ENCODE data around the gene PAPSS1.
"Not testable (repeated sequence)": the region's sequence is repeated elsewhere in the genome, so short reads cannot be mapped to it uniquely, and the experiment has no call there.

Gene PAPSS1

DNA sequence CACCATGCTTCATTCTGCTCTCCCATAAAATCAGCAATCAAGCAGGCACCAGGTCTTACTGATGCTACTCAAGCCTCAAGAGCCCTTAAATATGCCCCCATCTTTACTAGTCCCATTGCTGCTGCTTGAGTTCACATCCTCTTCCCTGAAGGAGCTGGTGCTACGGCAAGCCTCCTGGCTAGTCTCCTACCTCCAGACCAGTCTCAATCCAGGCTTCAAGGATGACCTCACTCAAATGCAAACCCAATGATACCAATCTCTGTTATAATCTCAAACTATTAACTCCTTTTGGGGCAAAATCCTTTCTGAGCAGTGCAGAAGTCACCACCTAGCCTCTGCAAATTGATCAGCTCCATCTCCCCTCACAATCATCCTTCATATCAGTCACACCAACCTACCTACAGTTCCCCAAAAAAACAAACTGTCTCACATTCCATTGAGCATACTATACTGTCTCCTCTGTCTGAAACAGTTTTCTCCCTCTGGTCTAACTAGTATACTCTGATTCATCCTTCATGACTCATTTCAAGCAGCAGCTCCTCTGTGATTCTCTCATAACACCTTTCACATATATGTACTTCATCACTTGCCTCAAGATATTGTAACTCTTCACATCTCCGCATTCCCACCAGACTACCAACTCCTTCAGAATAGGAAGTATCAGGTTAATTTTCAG, 30.0 kb downstream of the PAPSS1 start:
- DNase-seq (ENCODE audit: low read depth) = no peak

DNA sequence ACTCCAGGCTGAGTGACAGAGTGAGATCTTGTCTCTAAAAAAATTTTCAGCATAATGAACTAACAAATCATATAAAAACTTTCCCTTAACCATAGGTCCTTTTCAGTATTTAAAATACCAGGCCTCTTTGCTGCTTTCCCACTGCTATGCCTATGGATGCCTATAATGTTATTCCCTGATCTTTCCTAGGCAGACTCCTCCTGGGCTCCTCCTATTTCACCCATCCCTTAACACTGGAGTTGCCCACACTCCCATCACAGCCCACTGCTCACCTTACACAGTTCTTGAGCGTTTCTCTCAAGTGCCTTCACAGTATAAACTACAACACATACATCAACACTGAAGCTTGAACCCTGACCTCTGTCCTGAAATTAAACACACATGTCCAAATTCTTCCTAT, 31.6 kb downstream of the PAPSS1 start:
- no peak for DNase-seq (ENCODE audit: low read depth)

DNA sequence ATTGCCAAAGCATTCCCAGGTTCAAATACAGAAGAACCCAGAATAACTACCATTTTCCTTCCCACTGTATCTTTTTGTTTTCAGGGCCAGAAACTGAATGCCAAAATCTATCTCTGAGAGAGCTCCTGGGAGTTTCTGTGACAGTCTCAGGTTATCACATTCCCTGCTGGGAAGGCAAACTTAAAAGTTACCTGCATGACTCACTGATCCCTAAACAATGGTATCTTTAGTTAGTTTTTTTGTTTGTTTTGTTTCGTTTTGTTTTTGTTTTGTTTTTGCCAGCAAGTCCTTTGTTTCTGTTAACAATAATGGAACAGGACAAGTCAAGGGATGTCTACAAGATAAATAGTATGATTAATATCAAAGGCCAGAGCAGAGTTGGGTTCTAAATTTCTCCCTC, 34.3 kb downstream of the PAPSS1 start:
- DNase-seq (ENCODE audit: low read depth) = no peak

DNA sequence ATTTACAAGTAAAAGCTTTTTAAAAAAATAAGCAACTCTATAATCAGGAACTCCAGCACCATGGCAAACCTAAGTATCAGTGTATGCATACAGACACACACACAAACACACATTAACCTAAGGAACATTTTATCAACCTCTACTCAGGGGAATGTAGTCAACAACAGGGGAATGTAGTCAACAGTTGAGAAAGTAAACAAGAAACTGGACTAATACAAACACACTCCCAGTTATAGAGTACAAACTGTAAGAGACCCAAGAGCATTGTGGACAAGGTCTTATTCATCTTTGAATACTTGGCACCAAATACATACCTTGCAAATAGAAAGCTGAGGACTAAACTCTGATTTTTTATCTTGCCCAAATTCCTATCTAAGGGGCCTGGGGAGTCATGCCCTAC, 36.2 kb downstream of the PAPSS1 start:
- no peak for DNase-seq (ENCODE audit: low read depth)

GRCh38 chr4:107682306-107682705, 37.7 kb downstream of the PAPSS1 start:
- no peak for DNase-seq (ENCODE audit: low read depth)

GRCh38 chr4:107669068-107669467, 51.0 kb downstream of the PAPSS1 start:
- DNase-seq (ENCODE audit: low read depth) = no peak

GRCh38 chr4:107666134-107666533, 53.9 kb downstream of the PAPSS1 start:
- DNase-seq (ENCODE audit: low read depth) = no peak

GRCh38 chr4:107665001-107665400, 55.0 kb downstream of the PAPSS1 start:
- DNase-seq (ENCODE audit: low read depth) = no peak

DNA sequence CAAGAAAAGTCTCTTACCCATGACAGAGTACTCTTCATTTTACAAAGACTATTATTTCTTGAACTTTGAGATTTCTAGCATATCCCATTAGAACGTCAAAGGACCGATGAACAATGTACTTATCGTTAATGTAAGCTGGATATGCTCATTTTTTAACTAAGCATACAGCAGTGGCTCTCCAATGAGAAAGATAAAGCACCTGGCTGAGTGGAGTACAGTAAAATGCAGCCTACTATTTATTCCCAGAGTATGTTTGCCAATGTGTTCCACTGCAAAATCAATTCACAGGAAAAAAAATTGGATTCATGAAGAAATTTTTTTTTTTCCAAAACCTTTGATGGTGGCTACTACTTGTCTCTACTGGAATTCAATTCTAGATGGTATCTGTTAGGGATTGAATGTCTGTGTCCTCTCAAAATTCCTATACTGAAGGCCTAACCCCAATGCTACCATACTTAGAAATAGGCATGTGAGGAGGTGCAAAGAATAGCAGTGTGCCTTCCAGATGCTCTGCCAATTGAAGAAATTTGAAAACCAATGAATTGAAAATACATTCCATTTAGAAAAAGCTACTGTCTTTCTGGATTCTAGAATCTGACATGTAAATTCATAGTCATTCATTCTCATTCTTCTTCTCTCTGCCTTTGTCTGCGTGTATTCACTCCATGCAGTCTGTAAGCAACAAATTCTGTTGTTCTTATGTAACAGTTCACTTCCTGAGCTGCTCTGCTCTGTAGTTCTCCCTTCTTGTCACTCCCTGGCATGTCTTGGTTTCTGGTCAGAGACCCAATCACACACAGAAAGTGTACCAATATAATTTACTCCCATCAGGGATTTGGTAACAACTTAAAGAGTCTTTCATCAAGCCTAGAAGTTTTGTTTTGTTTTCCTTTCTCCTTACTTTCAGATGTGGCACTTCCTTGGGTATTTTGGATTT, 61.4 kb downstream of the PAPSS1 start:
- no peak for DNase-seq (ENCODE audit: low read depth)

DNA sequence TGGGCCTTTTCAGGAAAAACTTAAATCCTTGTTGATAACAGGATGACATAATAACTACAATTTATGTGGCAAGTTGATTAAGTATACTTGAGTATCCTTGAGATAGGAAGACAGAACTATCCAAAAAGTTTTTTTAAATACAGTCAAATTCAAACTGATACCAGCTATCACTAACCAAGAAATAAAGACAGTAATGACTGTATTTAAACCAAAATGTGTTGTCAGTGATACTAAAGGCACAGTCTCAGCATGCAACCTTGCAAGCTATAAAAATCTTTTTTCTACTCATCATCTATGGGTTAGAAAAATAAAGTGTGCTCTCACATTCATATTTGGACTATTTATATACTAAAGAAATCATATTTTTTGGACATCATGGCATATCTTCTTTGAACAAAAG, 64.7 kb downstream of the PAPSS1 start:
- no peak for DNase-seq (ENCODE audit: low read depth)

DNA sequence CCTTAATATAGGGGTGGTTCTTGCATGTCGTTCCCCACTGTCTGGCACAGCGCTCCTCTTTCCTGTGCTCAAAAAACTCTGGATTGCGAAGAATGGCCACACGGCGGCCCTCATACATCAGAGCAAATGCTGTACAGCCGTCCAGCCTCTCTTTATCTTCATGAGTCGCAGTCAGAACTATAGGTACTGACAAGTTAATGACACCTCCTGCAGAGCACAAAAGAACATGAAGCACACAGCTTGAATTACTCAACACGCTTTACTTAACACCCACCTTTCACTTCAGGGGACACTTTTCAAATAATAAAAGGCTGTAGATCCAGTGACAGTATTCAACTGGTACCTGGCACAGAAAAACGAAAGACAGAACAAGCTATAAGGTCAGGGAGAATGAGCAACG, 65.3 kb downstream of the PAPSS1 start:
- DNase-seq (ENCODE audit: low read depth) = no peak

GRCh38 chr4:107651408-107651807, 68.6 kb downstream of the PAPSS1 start:
- not testable (repeated sequence) for DNase-seq (ENCODE audit: low read depth)

GRCh38 chr4:107650251-107650650, 69.8 kb downstream of the PAPSS1 start:
- DNase-seq (ENCODE audit: low read depth) = no peak

GRCh38 chr4:107648178-107648991, 71.6 kb downstream of the PAPSS1 start:
- DNase-seq (ENCODE audit: low read depth) = no peak

GRCh38 chr4:107647591-107647990, 72.4 kb downstream of the PAPSS1 start:
- DNase-seq (ENCODE audit: low read depth) = no peak

DNA sequence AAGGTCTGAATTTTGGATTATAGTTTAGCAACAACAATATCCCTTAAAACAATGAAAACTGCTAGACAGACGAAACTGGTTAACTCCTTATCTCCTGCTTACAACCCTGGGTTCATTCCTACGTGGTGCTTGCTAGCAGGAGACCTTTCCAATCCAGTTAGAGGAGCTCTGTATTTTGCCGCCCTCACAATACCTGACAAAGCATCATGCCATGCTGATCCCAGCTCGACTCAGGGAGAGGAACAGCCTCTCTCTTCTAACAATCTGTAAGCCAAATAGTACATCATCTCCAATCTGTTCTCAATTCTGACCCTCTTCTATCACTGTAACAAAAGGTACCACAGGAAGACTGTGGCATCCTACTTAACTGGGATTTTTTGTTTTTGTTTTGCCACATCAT, 74.4 kb downstream of the PAPSS1 start:
- no peak for DNase-seq (ENCODE audit: low read depth)

DNA sequence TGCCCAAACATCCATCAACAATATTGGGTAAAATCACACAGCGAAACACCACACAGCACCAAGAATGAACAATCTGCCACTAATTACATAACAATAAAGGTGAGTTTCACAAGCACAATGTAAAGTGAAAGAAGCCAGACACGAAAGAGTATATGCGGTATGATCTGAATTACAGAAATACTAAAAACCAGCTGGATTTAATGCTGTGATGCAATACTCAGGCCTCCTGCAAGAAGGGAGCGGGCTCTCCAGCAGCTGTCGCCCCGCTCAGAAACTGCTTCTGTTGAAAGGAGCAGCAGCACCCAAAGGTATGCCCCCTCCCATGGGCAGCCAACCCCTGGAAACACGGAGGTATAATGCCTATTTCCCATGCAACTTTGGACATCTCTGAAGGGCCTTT, 77.0 kb downstream of the PAPSS1 start:
- DNase-seq (ENCODE audit: low read depth) = no peak

DNA sequence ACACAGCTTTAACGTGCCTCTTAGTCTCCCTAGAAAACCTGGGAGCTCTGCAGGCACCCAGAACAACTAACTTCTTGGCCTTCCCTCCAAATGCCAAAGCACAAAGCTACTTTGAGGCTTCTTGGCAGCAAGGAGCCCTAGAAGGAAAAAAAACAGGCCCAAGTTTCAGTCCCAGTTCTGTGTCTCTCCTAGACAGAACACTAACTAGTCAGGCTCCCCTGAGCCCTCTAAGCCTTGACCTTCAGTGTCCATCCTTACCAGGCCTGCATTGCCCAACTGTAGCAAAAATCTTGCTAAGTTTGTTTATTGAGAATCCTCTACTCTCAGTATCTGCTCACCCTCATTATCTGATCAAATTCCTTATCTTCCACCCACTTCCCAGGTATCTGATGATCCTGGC, 79.2 kb downstream of the PAPSS1 start:
- no peak for DNase-seq (ENCODE audit: low read depth)

- DNase-seq (ENCODE audit: low read depth) = no peak
These were observed 79.8 kb downstream of the PAPSS1 start for GRCh38 chr4:107640197-107640596.

DNA sequence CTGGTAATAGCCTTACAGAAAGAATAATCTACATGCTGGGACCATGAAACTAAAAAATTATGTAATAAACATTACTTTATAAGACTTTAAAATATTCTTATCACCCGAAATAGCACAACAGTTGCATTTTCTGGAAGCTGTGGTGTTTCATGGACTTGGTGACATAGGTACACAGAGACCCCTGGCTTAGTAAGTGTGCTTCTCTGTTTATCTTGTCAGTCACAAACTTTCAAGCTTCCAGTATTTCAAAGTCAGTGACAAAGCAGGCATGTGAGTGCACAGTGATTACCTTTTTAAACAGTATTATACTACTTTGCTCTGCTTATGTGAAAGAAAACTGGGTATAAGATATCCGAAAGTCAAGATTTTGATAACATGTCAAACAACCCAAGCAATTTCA, 84.3 kb downstream of the PAPSS1 start:
- DNase-seq (ENCODE audit: low read depth) = no peak

GRCh38 chr4:107631560-107631959, 88.5 kb downstream of the PAPSS1 start:
- no peak for DNase-seq (ENCODE audit: low read depth)

DNA sequence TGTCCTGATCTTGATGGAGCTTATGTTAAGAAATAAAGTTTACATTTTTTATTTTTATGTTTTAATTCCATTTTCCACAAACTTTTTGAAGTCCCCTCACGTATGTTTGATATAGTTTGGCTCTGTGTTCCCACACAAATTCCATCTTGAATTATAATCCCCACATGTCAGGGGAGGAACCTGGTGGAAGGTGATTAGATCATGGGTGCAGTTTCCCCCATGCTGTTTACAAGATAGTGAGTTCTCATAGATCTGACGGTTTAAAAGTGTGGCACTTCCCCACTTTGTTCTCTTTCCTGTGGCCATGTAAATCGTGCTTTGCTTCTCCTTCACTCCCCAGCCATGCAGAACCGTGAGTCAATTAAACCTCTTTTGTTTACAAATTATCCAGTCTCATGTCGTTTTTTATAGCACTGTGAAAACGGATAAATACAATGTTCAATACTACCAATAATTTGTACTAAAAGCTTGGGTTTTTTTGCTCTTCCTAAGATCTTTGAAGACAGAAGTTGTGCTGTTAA, 89.8 kb downstream of the PAPSS1 start:
- no peak for DNase-seq (ENCODE audit: low read depth)

Measured in activated T-helper 1 cell treated with Interleukin-2 at 50 U/mL for 16 hours (primary cell).